ENCODE results near the gene LMBR1. TPM values are rescaled to one million over a fixed set of nuclear protein-coding genes. Genes with fewer than 3 reads are reported as not detected.
A peak's percentile ranks its signal among the peaks of the same experiment; 100 is the strongest.

Gene LMBR1
- total and polyA plus RNA-seq, 2 of the 13 experiments (the other 11 are each of a cell fraction or from before 2014, with no cell fraction given): 20.9 to 39.6 TPM

- TF ChIP-seq ZNF790 (CRISPR knock-in tag; IDR thresholded peaks at IDR 0.05; ENCODE audit: borderline replicate concordance) (no peak), SRSF1 (optimal IDR thresholded peaks at IDR 0.05; ENCODE audit: low read depth, low read length) (no peak), KLF16 (CRISPR knock-in tag; IDR thresholded peaks at IDR 0.05) (no peak), ZNF207 (IDR thresholded peaks at IDR 0.05; ENCODE audit: borderline replicate concordance) (no peak), SP5 (CRISPR knock-in tag; IDR thresholded peaks at IDR 0.05; ENCODE audit: borderline replicate concordance, low read depth) (no peak), ZBTB25 (CRISPR knock-in tag; IDR thresholded peaks at IDR 0.05) (no peak), ZNF678 (CRISPR knock-in tag; IDR thresholded peaks at IDR 0.05) (no peak), JDP2 (CRISPR knock-in tag; IDR thresholded peaks at IDR 0.05; ENCODE audit: borderline replicate concordance) (no peak), ZNF382 (CRISPR knock-in tag; IDR thresholded peaks at IDR 0.05; ENCODE audit: borderline replicate concordance) (no peak), ZSCAN9 (CRISPR knock-in tag; IDR thresholded peaks at IDR 0.05; ENCODE audit: borderline replicate concordance) (0 out of 2 replicates have a peak, but pooled peaks have one; percentile 23), NR2F1 (CRISPR knock-in tag; IDR thresholded peaks at IDR 0.05) (no peak), ZNF160 (CRISPR knock-in tag; IDR thresholded peaks at IDR 0.05) (no peak), RCOR2 (CRISPR knock-in tag; IDR thresholded peaks at IDR 0.05) (no peak), RAD21 (CRISPR knock-in tag; IDR thresholded peaks at IDR 0.05) (peak; percentile 92), ATF5 (CRISPR knock-in tag; IDR thresholded peaks at IDR 0.05; ENCODE audit: low read depth) (no peak), MAF1 (CRISPR knock-in tag; IDR thresholded peaks at IDR 0.05; ENCODE audit: borderline replicate concordance) (no peak), ZNF576 (CRISPR knock-in tag; IDR thresholded peaks at IDR 0.05) (no peak), E2F1 (CRISPR knock-in tag; IDR thresholded peaks at IDR 0.05) (no peak), SKIL (CRISPR knock-in tag; IDR thresholded peaks at IDR 0.05; ENCODE audit: borderline replicate concordance) (no peak), DMTF1 (CRISPR knock-in tag; IDR thresholded peaks at IDR 0.05) (no peak), ZFP37 (CRISPR knock-in tag; IDR thresholded peaks at IDR 0.05; ENCODE audit: borderline replicate concordance) (no peak)
These were observed 128.8 kb downstream of the LMBR1 start (continued) for GRCh38 chr7:156764016-156764669.

All from HepG2 (cell line).